22Rv1 (cell line): Measurements from ENCODE around the gene NOL9.

ENCODE experiments used
- H3K27ac ChIP-seq: fragments of 450-650 bp; 2 replicates; pipeline ENCODE4 v1.5.1; 2017
- ZFX ChIP-seq: fragments of 450-650 bp; IDR thresholded peaks from 2 replicates; pipeline ENCODE4 v1.6.1; 2017; ENCODE audit warnings: antibody characterized with exemption, borderline replicate concordance
- TF ChIP-seq, protein P1 (sequence below): fragments of 450-650 bp; IDR thresholded peaks from 2 replicates; pipeline ENCODE4 v1.5.1; 2017; ENCODE audit warnings: mild to moderate bottlenecking

NOL9 gene

DNA sequence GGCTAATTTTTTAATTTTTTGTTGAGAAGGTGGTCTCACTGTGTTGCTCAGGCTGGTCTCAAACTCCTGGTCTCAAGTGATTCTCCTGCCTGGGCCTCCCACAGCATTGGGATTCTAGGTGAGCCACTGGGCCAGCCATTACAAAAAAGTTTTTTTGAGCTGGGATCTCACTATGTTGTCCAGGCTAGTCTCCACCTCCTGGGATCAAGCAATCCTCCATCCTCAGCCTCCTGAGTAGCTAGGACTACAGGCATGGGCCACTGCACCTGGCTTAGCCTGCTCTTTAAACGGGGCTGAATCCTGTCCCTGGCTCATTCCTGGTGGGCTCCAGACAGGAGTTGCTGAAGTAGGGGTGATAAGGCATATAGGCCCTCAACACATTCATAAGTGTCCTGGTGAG is 3.3 kb upstream of the NOL9 start:
- no peak overlapping the region for H3K27ac ChIP-seq
- TF ChIP-seq, protein P1, sequence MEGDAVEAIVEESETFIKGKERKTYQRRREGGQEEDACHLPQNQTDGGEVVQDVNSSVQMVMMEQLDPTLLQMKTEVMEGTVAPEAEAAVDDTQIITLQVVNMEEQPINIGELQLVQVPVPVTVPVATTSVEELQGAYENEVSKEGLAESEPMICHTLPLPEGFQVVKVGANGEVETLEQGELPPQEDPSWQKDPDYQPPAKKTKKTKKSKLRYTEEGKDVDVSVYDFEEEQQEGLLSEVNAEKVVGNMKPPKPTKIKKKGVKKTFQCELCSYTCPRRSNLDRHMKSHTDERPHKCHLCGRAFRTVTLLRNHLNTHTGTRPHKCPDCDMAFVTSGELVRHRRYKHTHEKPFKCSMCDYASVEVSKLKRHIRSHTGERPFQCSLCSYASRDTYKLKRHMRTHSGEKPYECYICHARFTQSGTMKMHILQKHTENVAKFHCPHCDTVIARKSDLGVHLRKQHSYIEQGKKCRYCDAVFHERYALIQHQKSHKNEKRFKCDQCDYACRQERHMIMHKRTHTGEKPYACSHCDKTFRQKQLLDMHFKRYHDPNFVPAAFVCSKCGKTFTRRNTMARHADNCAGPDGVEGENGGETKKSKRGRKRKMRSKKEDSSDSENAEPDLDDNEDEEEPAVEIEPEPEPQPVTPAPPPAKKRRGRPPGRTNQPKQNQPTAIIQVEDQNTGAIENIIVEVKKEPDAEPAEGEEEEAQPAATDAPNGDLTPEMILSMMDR = no peak
- no peak for TF ChIP-seq ZFX

DNA sequence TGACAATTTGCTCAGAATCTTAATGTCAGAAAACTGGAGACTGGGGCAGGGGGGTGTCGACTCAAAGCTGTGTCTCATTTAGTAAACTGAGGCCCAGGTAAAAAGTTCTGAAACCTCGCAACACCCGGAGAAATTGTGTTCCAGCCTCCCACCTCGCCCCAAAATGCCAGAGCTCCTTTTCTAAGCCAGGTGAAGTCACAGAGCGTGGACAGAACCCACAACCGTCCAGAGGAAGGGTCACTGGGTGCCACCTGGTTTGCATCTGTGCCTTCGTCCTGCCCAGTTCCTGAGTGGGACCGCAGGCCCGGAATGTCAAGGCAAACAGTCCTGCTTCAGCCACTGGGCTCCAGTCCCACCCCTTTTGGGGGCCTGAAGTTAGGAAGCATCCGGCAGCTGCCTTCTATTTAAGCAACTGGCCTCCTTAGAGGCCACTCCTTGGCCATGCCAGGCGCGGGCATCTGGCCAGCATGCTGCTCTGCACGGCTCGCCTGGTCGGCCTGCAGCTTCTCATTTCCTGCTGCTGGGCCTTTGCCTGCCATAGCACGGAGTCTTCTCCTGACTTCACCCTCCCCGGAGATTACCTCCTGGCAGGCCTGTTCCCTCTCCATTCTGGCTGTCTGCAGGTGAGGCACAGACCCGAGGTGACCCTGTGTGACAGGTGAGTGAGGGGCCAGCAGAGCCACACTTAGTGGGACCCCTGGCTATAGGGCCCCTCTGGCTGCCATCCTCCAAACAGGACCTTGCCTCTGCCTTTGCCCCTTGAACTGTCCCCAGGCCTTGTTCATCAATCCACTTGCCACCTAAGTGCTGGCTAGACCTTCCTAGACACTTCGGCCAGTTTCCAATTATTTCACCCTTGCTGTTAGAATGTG is 830 bp upstream of the NOL9 start, which contains the start of gene TAS1R1:
Gene TAS1R1, plus strand, starts transcription at position 401 of the 872 bp plus-strand sequence. Its CDS starts 67 bp downstream, at position 468.
- TF ChIP-seq, protein P1 = no peak
- no peak for TF ChIP-seq ZFX
- peak within 1 kb of the TSS; percentile 59 for H3K27ac ChIP-seq

DNA sequence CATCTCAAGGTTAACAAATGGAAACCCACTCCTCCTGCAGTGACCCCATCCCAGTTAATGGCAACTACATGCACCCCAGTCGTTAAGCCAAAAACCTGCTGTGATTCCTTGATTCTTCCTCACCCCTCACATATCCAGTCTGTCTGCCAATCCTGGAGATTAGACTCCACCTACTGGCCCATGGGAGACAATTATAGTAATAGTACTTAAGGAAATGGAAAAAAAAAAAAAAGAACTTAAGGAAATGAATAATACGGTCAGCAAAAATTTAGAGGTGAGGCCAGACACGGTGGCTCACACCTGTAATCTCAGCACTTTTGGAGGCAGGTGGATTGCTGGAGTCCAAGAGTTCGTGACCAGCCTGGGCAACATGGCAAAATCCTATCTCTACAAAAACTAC is 7.0 kb downstream of the NOL9 start:
- H3K27ac ChIP-seq = no peak overlapping the region
- TF ChIP-seq ZFX = no peak
- TF ChIP-seq, protein P1 = no peak

DNA sequence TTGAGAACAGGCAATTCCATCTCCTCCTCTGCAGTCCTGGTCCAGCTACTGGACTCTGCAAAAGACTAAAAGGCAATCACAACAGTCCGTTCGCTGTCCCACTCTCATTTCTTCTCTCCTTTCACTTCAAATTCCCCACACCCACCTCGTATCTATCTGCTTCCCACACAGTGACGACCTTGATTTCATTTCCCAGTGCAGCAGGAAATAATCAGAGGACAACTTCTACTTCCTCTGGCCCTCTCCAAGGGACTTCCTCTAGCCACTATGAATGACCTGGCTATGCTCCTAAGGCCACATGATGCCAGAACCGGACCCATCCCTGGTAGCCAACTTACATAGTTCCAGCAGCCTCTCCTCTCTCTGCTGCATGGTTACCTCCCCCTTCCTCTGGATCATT is 8.0 kb downstream of the NOL9 start:
- no peak for TF ChIP-seq ZFX
- TF ChIP-seq, protein P1 = no peak
- H3K27ac ChIP-seq = no peak overlapping the region

DNA sequence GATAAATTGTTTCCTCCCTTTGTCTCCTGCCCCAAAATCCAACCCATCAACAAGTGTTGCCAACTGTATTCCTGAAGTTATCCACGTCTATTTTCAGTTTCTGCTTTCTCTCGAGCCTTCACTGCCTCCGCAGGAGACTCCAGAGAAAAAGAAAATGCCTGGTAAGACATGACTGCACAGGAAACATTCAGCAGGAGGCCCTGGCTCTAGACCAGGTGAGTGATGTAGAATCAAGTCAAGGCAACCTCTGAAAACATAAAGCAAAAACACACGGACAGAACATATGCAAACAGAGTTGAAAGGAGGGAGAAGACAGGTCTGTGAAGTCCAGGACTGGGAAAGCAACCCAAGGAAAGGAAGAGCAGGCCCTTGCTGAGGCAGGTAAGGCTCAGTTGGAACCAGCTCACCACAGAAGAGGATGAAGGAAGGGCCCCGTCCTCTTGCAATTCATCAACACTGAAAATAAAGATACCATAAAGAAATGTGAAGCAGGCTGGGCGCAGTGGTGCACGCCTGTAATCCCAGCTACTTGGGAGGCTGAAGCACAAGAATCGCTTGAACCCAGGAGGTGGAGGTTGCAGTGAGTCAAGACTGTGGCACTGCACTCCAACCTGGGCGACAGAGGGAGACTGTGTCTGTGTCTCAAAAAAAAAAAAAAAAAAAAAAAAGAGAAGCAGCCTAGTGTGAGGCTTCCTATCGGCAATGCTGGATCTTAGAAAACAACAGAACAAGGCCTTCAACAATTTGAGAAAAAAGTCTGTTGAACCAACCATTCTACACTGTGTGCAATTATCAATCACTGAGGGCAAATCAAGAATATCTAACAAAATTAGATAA is 8.8 kb downstream of the NOL9 start:
- no peak for TF ChIP-seq ZFX
- TF ChIP-seq, protein P1 = no peak
- H3K27ac ChIP-seq = no peak overlapping the region

DNA sequence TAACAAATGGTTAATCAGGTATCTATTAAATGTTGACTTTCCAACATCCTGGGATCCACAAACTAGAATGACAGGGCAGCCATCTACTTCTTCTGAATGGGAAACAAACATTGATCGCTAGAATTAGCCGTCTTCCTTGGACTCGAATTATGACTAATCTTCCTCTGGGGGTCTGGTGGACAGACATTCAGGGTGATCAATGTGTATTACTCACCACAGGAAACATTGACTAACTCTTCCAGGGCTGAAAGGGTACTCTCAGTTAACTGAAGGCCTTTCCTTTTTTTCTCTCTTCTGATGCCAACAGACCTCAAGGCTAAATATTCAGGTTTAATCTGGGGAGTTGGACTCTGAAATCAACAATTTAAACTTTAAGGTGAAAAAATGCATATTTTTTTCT is 9.5 kb downstream of the NOL9 start:
- no peak overlapping the region for H3K27ac ChIP-seq

More for the DNA sequence above, 9.5 kb downstream of the NOL9 start:
- TF ChIP-seq, protein P1 = no peak
- no peak for TF ChIP-seq ZFX
